Activated T-helper 1 cell treated with anti-CD3 and anti-CD28 coated beads, Interleukin-2, amount 50 U/mL, for 16 hours (primary cell): ENCODE results near the gene VARS2.
"Not testable (repeated sequence)": the region's sequence is repeated elsewhere in the genome, so short reads cannot be mapped to it uniquely, and the experiment has no call there.

ENCODE experiments used
- DNase-seq, 2 donors: peaks; one replicate each; pipeline ENCODE4 v3.0.0-alpha.2; 2020; ENCODE audit warnings: low read depth in 1 of 2, low spot score in 1 of 2

The VARS2 gene

DNA sequence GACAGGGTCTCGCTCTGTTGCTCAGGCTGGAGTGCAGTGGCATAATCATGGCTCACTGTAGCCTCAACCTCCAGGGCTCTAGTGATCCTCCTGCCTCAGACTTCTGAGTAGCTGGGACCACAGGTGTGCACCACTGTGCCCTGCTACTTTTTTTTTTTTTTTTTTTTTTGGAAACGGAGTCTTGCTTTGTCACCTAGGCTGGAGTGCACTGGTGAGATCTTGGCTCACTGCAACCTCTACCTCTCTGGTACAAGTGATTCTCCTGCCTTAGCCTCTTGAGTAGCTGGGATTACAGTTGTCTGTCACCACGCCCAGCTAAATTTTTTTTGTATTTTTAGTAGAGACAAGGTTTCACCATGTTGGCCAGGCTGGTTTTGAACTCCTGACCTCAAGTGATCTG is 13.0 kb downstream of the VARS2 start:
- DNase-seq, result not testable (repeated sequence)

DNA sequence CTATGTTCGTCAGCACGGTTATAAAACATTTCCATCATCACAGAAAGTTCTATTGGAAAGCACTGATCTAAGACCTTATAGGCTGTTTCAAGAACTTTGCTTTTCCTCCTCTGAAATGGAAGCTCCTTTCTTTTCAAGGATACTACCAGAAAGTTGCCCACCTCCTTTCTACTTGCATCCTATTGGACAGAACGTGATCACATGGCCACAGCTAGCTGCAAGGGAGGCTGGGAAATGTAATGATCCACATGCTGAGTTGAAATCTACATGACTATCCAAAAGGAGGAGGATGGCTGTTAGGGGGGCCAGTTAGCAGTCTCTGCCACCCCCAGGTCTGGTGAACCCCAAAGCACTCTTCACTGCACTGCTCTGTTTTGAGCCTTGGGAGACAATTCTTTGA is 14.6 kb downstream of the VARS2 start:
- DNase-seq, result no peak

DNA sequence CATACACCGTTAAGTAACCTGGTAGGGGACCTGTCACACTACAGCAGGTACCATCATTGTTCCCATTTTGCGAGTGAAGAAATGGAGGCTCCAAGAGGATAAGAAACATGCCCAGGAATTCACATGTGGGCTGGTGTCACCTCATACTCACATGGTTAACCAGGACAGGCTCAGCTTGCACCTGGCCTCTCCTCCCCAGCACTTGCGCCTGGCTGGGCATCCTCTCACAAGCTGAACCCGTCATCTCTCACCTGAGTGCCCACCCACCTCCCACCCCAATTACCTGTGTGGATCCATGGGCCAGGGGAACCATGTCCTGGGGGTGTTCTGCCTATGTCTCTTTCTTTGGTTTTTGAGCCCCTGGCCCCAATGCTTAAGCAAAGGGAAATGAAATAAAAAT is 16.5 kb downstream of the VARS2 start:
- no peak for DNase-seq

DNA sequence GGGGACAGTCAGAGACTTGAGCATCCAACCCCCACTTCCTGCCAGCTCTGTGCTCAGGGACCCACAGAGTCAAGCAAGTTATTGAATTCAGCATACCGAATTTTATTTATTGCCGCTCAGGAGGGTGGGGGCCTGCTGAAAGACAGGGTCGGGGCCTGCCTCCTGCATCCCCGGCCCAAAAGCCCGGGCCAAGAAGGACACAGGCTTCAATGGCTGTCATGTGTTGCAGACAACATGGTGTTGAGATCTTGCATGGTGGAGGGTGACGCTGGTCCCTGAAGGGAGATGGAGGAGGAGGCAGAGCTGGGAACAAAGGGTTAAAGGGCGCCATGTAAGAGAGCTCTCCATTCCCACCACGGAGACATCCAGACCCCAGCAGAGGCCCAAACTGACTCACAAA is 17.2 kb downstream of the VARS2 start:
- DNase-seq, result no peak

DNA sequence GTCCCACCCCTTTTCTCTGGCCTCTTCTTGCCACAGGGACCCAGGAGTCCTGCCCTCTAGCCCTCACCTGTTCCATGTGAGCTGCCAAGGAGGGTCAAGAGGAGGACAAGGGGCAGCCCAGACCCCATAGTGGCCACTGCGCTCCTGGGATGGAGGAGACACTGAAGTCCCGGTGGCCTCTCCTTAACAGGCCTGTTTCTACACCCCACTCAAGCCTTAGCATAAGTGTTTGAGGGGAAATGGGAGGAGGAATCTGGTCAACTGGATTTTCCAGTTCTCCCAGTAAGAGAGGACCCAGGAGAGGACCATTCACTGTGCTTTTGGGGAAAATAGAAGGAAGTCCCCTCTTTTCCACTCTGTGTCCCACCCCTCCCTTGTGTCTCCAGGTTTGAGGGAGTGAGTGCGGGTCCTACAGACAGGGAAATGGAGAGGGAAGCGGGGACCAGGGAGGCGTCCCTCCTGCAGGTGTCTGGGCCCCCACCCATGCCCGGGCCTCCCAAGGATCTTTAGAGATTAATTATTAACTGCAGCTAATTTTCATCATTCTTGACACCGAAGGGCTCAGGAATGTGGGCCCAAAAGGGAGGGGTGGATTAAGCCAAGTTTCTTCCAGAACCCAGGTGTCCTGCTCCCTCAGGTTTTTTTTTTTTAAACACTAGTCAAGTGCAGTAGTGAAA is 18.1 kb downstream of the VARS2 start, which contains the start of gene SFTA2:
SFTA2 (minus strand) TSS at position 202 of the 677 bp plus-strand sequence; CDS start at position 128, 74 bp downstream.
- no peak for DNase-seq

DNA sequence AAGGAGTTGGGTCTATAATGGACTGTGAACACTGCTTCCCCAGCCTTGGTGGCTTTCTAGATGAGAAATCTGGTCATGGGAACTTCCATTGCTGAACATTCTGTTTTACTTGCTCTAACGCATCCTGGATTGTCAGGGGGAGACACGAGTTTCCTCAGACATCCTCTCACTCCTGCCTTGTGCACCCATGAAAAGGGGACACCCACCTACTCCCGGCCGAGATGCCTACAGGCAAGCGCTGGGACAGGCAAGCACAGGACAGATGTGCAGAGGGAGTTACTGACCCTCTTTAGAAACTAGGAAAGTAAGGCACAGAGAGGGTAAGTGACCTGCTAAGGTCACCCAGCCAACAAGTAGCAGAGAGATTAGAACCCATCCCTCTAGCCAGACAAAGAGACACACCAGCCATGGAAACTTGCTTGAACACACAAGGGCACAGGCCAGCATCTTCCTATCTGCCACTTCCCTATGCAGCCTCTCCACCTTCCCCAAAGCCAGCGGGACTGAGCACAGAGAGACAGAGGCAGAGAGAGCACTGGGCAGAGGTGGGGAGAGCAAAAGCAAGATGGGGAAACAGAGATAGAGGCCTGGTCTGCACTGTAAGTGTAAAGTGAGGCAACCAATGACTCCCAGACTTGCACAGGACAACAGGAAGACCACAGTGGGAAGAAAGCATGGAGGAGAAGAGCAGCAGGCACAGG is 18.8 kb downstream of the VARS2 start:
- DNase-seq, result no peak

DNA sequence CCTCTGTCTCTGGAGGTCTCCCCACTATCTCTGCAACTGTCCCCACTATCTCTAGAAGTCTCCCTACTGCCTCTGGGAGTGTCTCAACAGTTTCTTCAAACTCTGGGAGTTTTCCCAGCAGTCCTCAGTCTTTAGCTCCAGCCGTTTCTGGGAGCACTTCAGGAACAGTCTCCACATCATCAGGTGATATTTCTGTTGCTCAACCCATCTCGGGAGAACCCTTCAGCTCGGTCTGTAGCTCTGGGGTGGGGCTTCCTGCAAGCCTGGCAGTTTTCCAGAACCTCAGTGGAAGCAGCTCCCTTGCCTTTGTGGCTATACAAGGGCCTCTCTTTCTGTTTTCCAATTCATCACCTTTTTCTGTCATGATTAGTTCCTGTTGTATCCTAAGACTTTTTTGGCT is 21.0 kb downstream of the VARS2 start:
- no peak for DNase-seq

DNA sequence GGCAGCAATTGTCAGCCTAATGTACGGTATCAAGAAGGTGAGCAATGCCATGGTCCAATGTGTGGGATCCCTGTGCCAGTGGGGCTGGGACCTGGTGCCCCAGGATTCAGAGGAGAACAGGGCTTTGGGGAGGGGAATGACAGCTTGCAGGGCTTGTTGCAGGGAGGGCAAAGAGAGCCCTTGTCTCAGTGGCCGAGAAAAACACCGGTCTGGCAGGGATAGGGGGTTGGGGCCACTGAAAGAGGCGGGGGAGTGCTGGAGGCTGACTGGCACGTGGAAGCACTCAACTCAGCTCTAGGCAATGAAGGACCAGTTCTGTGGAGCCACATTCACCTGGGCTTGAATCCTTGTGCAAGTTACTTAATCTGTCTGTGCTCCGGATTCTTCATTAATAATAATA is 23.2 kb downstream of the VARS2 start:
- DNase-seq, result no peak

DNA sequence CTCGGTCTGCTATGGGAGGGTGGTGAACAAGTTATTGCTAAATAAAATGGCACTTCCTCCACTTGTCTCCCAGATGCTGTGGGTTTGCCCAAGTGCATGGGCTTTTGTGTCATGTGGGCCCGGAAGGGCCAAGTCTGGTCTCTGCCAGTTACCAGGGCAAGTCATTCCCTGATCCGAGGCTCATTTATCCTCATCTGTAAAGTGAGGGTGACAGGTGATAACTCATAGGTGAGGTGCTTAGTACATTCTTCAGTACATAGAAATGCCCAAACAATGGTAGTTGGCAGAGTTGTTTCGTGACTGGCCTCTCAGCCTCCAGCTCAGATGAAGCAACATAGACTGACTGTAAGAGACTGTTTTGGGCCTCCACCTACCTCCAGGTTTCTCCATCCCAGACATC is 24.7 kb downstream of the VARS2 start:
- DNase-seq, result no peak

DNA sequence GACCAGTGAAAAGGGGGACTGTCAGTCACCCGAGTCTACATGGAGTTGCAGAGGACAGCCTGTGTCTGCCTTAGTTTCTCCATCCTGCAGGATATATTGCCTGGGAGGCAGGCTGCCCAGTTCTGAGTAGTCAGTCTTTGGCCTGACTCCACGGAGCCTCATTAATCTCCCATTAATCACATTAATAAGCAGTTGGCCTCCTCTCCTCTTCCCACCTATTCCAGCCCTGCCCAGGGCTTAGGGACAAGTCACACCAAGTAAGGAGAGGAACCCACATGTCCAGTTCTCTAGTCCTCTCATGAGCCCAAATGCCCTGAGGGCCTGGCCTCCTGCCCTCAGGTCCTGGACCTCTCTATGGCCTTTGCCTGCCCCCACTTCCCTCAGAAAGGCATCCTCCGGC is 25.4 kb downstream of the VARS2 start:
- no peak for DNase-seq

DNA sequence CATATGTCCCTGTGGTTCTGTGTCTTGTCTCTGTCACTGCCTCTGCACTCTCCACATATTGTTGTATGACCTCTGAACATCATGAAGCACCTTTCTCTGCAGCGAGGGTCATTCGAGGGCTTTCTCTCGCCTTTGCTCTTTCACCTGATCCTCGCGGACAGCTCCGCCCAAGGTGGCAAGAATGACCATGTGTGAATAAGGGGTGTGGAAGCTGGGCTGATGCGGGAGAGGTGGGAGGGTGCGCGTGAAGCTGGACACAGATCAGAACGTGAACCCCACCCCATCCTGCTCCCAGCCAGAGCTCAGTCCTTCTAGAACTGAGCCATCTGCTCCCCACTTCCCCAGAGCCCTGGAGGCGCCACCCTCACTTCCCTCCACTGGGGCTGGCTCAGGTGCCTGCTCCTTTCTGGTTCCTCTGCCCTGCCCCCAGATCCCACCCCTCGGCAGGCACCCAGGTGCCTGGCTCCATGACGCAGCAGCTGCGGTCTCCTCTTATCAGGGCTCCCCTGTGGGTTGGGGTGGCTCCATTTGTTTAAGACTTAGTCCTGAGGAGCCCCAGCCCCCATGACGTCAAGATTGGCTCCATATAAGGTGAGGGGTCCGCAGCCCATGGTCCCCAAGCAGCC is 26.4 kb downstream of the VARS2 start, which contains the start of gene MUCL3:
MUCL3 (plus strand) TSS at position 613 of the 626 bp plus-strand sequence. CDS start 27 bp downstream, outside the sequence.
- DNase-seq, result no peak

DNA sequence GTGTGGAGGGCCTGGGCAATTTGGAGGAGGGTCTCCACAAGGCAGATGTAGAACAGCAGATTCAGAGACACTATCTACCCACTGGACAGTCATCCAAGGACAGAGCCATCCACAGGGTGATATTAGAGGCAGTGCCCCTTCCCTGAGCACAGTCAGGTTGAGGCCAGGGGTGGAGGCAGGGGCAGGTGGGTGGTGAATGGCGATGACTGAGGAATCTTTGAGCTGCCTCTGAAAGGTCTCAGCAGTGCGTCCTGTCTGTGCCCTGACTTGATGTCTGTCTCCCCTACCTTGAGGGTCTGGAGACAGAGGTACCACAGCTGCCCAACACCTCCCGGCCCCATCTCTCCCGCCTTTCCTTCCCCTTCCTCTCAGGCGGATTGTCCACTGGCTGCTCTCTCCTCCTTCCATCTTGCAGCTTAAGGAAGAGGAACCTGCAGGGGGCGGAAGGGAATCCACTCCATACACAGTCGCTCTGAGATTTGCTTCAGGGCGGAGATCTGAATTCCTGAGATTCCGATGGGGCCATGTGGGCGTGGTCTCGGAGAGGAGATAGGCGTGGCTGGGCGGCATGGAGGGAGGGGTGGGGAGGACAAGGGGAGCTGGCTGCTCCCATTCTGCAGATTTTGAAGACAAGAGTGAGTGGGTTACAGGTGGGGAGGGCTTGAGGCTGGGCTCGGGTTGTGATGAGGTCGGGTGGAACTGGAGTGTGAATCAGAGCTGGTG is 28.5 kb downstream of the VARS2 start:
- no peak for DNase-seq

DNA sequence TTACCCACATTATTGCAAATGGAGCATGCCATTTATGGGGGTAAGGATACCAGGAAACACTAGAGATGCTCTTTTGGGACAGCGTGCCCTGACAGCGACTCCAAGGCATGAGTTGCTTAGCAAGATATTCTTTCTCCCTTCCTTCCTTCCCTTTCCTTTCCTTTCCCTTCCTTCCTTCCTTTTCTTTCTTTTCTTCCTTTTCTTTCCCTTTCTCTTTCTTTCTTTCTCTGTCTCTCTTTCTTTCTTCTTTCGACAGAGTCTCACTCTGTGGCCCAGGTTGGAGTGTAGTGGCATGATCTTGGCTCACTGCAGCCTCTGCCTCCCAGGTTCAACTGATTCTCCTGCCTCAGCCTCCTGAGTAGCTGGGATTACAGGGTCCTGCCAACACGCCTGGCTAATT is 30.0 kb downstream of the VARS2 start:
- no peak for DNase-seq

DNA sequence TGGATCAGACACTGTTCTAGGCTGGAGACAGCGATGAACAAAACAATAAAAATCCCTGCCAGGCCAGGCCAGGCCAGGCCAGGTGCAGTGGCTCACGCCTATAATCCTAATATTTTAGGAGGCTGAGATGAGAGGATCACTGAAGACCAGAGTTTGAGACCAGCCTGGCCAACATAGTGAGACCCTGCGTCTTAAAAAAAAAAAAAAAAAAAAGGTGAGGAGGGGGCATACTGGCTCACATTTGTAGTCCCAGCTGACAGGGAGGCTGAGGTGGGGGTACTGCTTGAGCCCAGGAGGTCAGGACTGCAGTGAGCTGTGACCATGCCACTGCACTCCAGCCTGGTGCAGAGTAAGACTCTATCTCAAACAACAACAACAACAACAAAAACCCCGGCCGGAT is 31.2 kb downstream of the VARS2 start:
- DNase-seq, result no peak

DNA sequence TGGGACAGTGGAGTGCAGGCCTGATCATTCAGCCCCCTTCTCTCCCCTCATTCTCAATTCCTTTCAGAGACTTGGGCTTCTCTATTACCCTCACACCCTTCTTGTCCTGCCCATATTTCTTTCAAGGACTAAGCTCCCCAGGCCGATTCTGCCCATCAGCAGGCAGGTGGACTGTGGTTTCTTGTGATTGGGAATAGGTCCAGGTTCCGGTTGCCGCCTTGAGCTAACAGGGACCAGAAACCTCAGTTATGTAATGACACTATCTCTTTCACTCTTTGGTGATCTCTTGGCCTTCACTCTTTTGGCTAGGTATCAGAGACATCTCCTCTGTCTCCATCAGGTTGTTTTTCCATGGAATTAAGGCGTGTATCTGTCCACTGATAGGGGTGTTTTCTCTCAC is 33.2 kb downstream of the VARS2 start:
- DNase-seq, result no peak

DNA sequence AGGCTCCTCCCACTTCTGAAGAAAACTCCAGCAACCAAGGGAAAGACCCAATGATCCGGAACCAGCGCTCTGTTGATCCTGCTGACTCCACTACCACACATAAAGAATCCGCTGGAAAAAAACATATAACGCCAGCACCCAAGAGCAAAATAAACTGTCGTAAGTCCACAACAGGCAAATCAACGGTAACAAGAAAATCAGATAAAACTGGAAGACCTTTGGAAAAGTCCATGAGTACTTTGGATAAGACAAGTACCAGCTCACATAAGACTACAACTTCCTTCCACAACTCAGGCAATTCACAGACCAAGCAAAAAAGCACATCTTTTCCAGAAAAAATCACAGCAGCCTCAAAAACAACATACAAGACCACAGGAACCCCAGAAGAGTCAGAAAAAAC is 34.8 kb downstream of the VARS2 start:
- no peak for DNase-seq

DNA sequence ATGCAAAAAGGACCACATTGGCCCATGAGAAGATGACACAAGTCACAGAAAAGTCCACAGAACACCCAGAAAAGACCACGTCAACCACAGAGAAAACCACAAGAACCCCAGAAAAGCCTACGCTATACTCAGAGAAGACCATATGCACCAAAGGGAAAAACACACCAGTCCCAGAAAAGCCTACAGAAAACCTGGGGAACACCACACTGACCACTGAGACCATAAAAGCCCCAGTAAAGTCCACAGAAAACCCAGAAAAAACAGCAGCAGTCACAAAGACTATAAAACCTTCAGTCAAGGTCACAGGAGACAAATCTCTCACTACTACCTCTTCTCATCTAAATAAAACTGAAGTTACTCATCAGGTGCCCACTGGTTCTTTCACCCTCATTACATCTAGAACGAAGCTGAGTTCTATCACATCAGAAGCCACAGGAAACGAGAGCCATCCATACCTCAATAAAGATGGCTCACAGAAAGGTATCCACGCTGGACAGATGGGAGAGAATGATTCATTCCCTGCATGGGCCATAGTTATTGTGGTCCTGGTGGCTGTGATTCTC is 38.0 kb downstream of the VARS2 start:
- DNase-seq, result no peak

DNA sequence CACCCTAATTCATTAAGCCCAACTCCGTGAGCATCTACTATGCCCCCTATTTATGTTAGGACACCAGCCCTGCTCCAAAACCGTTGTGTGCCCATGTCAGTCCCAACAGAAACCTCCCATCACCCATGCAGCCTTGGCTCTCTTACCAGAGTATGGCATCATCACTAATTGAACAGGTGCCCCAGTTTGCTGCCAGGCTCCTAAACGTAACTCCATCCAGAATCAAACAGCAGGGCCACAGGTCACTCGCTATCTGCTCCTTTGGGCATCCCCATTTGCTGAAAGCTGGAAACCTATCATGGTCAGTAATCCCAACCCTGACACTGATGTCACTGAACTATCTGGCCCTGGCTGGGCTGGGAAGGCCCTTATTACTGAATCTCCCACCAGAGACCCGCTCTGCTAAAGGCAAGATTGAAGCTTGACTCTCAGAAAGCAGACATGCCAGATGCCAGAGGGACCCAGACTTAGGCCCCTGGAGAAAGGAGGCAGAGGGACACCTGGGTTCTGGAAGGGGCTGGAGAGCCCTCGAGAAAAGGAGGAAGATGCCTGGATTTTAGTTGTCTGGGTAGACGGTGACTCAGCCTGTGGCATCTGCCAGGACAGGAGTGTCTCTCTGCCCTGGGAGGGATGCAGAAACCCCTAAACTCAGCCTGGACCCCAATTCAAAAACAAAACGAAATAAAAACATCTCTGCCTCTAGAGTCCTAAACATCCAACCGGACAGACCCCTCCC is 40.8 kb downstream of the VARS2 start:
- no peak for DNase-seq

DNA sequence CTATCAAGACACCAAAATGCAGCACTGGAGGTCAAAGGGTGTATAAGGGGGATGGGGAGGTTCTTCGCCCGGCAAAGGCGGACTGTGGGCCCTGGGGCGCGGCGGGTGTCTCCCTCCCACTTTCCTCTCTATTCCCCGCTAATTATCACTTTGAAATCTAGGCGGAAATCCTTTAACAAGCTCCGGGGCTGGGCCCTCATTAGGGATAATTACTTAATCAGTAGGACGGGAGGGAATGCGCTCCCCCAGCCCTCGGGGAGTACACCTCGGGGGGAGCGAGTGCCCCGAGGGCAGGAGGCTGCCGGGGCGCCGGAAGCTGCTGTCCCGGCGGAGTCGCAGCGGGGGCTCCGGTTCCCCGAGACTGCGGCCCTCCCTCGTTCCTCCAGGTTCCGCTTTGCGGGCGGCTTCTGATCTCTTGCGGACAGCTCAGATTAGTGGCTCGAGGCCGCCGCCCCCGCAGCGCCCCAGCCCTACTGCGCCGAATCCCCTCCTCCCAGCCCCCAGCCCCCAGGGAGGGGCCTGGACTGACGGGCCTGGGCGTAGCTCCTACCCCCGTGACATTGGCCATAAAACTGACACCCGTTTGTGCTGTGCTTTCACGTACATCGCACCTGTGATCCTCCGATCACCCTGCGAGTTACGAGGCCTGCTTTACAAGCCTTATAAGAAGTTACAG is 41.5 kb downstream of the VARS2 start:
- DNase-seq, result peak; percentile 35 to 64

DNA sequence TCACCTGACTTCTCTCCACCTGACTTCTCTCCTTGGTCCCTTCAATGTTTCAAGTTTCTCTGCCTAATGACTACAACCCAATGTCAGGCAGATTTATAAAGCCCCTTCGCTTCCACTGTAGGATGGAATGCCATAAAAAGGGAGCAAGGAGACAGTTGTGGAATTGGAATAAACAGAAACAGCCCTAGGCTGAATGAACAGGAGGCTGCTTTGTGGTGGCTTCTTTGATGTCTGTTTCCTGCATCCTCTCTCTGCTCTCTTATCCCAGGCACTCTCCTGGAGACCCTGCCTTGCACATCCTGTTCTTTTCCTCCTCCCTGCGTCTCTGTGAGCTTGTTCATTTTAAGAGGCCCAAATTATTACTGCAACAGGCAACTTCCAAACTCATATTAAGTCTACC is 43.7 kb downstream of the VARS2 start:
- no peak for DNase-seq
